Ovary (tissue), 9 donors: ENCODE measurements around the gene PLPP6. TPM values are rescaled to one million over a fixed set of nuclear protein-coding genes. Genes with fewer than 3 reads are reported as not detected.
"Not testable (repeated sequence)": the region's sequence is repeated elsewhere in the genome, so short reads cannot be mapped to it uniquely, and the experiment has no call there.

Experiments
- DNase-seq, 5 donors: peaks; one replicate each; pipeline ENCODE4 v3.0.0-alpha.2; 2019 to 2020
- H3K27ac ChIP-seq, 2 donors: fragments of 200-600 bp; one replicate each; pipeline versions ENCODE4 v1.5.1 to v1.8.0; 2019 to 2022
- H3K27me3 ChIP-seq: fragments of 200-600 bp; one replicate; pipeline ENCODE4 v1.8.0; 2022
- H3K36me3 ChIP-seq: fragments of 200-600 bp; sonication (generic); one replicate; pipeline ENCODE4 v1.5.1; 2019
- H3K4me1 ChIP-seq: one replicate; pipeline ENCODE4 v1.8.1; 2013; ENCODE audit warnings: mild to moderate bottlenecking, moderate library complexity; ENCODE audit not compliant: insufficient read depth
- H3K4me3 ChIP-seq: fragments of 200-600 bp; sonication (generic); one replicate; pipeline ENCODE4 v1.5.1; 2017
- H3K9me3 ChIP-seq, 2 donors: fragments of 200-600 bp in 1 of 2; sonication (generic) in 1 of 2; one replicate each; pipeline versions ENCODE4 v1.5.1 to v1.8.1; 2013 to 2019; ENCODE audit warnings: mild to moderate bottlenecking in 1 of 2, moderate library complexity in 1 of 2
- EP300 ChIP-seq: sonication (generic); formaldehyde crosslinking; IDR thresholded peaks from one replicate; pipeline ENCODE4 v1.6.1; 2017; ENCODE audit warnings: antibody characterized with exemption
- POLR2A ChIP-seq: fragments of 450-650 bp; IDR thresholded peaks from one replicate; pipeline ENCODE4 v1.6.1; 2017; ENCODE audit warnings: antibody characterized with exemption, mild to moderate bottlenecking, moderate library complexity
- WGBS, 3 donors: extraction: QIAGEN DNeasy Blood & Tissue Kit in 1 of 3; methylation state at CpG; one replicate each; pipeline versions ENCODE4 v1.1.5 to v1.1.7; 2013 to 2017; 5-methylcytosine and 5-hydroxymethylcytosine counted together
- intact Hi-C, 4 donors: fragments of 100-400 bp; cut with DNase I; formaldehyde crosslinking; loops; one replicate each; pipeline versions ENCODE4 v1.11.0 to v1.15.1; 2022 to 2023
- polyA plus RNA-seq, 2 donors: library from polyadenylated mRNA; stranded (reverse); fragments of 200-250 nt in 1 of 2; fragments of 350-450 nt in 1 of 2; fragmentation: Illumina TruSeq in 1 of 2; extraction: RNeasy Lipid Tissue Mini Kit (QIAGEN cat#74804) in 1 of 2; gene quantifications; one replicate each; pipeline ENCODE4 v1.2.3, GENCODE V29; 2013 to 2014
- total RNA-seq, 7 donors: library from RNA; depleted of rRNA in 2 of 7; stranded (reverse); fragments of >200 nt in 2 of 7; fragmentation: NEBNext Ultra II Directional in 3 of 7; extraction: Animal tissue kit (Norgen Biotek cat#: 25700) in 3 of 7; gene quantifications; one replicate each; pipeline versions ENCODE4 v1.1.0 to v1.2.4, GENCODE V29; 2016 to 2023
- TF ChIP-seq, protein P1 (sequence below), 3 donors: fragments of 450-650 bp in 2 of 3; fragments of 200-600 bp in 1 of 3; IDR thresholded peaks; one replicate each; pipeline versions ENCODE4 v1.5.1 to v1.8.0; 2016 to 2022; ENCODE audit warnings: antibody characterized with exemption in 3 of 3, mild to moderate bottlenecking in 1 of 3
- donor health status: DM: no; HTN: no; CAD: no; lungs with moderate emphysema.
- donor health status: DM: no; HTN: no; CAD: no.
- donor health status: Bipolar disorder and iron deficiency.
- donor health status: DM: yes; HTN: yes; CAD: no.
- donor health status: DM: no; HTN: no; CAD: no.
- donor health status: DM: yes; HTN: yes; CAD: no.

The PLPP6 gene
- total and polyA plus RNA-seq, 9 donors: 4.6 to 10.0 (median 5.3) TPM

DNA sequence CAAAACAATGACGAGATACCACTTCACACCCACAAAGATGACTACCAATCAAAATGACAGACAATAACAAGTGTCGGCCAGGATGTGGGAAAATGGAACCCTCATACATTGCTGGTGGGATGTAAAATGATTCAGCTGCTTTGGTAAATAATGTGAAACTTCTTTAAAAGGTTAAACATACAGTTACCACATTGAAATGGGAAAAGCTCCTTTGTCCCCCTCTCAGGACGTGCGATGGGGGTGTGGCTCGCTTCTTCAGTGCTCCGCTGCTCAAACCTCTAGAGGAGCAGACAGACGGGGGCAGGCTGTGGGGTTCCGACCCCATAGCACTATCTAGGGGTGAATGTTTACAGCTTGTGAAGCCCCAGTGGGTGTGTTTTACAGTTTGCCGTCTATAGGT, 8.0 kb upstream of the PLPP6 start:
- WGBS, 3 donors: 89 to 92% (median 90%) methylated on average over 9 of the region's 9 CpGs

DNA sequence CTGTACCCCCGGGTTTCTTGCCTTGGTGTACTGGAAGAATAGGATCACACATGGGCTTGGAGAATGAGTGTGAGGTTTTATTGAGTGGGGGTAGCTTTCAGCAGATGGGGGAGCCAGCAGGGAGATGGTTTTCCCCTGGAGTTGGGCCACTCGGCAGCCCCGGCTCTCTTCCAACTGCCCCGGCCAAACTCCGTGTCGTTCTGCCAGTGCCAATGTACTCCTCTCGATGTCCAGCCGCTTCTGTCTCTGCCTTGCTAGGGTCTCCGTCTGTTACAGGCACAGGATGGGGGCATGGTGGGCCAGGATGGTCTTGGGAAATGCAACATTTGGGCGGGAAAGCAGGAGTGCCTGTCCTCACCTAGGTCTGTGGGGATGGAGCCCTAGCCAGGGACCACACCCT, 7.6 kb upstream of the PLPP6 start:
- DNase-seq: no peak
- no peaks in the 10 kb centered on the region for H3K4me1 ChIP-seq
- H3K27me3 ChIP-seq: no peaks in the 10 kb centered on the region
- no peak overlapping the region for H3K4me3 ChIP-seq
- H3K36me3 ChIP-seq: no peaks in the 10 kb centered on the region
- H3K27ac ChIP-seq: no peak overlapping the region
- intact Hi-C loops: no loop called here
- WGBS, 3 donors: 81 to 95% (median 87%) methylated on average over 10 of the region's 10 CpGs
- H3K9me3 ChIP-seq: no peaks in the 10 kb centered on the region
- TF ChIP-seq, protein P1, sequence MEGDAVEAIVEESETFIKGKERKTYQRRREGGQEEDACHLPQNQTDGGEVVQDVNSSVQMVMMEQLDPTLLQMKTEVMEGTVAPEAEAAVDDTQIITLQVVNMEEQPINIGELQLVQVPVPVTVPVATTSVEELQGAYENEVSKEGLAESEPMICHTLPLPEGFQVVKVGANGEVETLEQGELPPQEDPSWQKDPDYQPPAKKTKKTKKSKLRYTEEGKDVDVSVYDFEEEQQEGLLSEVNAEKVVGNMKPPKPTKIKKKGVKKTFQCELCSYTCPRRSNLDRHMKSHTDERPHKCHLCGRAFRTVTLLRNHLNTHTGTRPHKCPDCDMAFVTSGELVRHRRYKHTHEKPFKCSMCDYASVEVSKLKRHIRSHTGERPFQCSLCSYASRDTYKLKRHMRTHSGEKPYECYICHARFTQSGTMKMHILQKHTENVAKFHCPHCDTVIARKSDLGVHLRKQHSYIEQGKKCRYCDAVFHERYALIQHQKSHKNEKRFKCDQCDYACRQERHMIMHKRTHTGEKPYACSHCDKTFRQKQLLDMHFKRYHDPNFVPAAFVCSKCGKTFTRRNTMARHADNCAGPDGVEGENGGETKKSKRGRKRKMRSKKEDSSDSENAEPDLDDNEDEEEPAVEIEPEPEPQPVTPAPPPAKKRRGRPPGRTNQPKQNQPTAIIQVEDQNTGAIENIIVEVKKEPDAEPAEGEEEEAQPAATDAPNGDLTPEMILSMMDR (IDR thresholded peaks at IDR 0.05): no peak
- no peak for TF ChIP-seq POLR2A
- no peak for TF ChIP-seq EP300

More for the DNA sequence above, 8.0 kb upstream of the PLPP6 start:
- no peak for DNase-seq
- Histone ChIP-seq H3K9me3 (no peaks in the 10 kb centered on the region), H3K4me1 (no peaks in the 10 kb centered on the region), H3K27ac (no peak overlapping the region), H3K27me3 (no peaks in the 10 kb centered on the region), H3K36me3 (no peaks in the 10 kb centered on the region), H3K4me3 (no peak overlapping the region)
- TF ChIP-seq POLR2A (no peak), EP300 (no peak)
- TF ChIP-seq, protein P1 (IDR thresholded peaks at IDR 0.05): no peak
- intact Hi-C loops: no loop called here

DNA sequence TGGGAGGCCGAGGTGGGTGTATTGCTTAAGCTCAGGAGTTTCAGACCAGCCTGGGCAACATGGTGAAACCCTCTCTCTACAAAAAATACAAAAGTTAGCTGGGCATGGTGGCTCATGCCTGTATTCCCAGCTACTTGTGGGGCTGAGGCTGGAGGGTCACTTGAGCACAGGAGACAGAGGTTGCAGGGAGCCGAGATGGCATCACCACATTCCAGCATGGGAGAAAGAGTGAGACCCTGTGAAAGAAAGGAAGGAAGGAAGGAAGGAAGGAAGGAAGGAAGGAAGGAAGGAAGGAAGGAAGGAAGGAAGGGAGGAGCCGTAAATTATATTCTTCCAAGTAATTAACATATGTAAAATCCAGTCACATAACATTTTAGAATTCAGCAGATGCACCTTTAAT, 5.9 kb upstream of the PLPP6 start:
- H3K4me1 ChIP-seq, DNase-seq, H3K36me3 ChIP-seq, H3K4me3 ChIP-seq, H3K27me3 ChIP-seq, H3K9me3 ChIP-seq, intact Hi-C loops, H3K27ac ChIP-seq: not testable (repeated sequence)
- WGBS, 3 donors: 92 to 99% (median 98%) methylated on average over 3 of the region's 3 CpGs

DNA sequence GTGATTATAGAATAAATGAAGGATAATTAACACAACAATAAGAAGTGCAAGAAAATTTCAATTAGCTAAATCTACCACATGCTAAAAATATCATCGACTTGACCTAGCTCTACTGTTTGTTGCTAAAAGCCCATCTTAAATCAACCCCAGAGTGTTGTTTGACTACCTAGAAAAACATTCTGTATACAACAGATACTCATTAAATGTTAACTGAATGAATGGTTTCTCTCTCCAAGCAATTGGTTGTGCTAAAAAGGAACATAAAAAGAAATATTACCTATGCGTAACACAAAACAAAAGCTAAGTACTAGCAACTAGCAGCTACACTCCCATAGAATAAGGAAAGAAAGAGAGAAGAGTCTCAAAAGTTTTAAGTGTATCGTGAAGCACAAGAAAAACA, 5.5 kb upstream of the PLPP6 start:
- no peak overlapping the region for H3K27ac ChIP-seq
- no peaks in the 10 kb centered on the region for H3K36me3 ChIP-seq
- no peaks in the 10 kb centered on the region for H3K9me3 ChIP-seq
- H3K4me3 ChIP-seq: no peak overlapping the region
- TF ChIP-seq, protein P1 (IDR thresholded peaks at IDR 0.05): no peak
- TF ChIP-seq EP300 (no peak), POLR2A (no peak)
- H3K4me1 ChIP-seq: no peaks in the 10 kb centered on the region
- intact Hi-C loops: no loop called here
- H3K27me3 ChIP-seq: no peaks in the 10 kb centered on the region
- WGBS, 3 donors: 75 to 89% (median 80%) methylated on average over 3 of the region's 3 CpGs
- DNase-seq: no peak

DNA sequence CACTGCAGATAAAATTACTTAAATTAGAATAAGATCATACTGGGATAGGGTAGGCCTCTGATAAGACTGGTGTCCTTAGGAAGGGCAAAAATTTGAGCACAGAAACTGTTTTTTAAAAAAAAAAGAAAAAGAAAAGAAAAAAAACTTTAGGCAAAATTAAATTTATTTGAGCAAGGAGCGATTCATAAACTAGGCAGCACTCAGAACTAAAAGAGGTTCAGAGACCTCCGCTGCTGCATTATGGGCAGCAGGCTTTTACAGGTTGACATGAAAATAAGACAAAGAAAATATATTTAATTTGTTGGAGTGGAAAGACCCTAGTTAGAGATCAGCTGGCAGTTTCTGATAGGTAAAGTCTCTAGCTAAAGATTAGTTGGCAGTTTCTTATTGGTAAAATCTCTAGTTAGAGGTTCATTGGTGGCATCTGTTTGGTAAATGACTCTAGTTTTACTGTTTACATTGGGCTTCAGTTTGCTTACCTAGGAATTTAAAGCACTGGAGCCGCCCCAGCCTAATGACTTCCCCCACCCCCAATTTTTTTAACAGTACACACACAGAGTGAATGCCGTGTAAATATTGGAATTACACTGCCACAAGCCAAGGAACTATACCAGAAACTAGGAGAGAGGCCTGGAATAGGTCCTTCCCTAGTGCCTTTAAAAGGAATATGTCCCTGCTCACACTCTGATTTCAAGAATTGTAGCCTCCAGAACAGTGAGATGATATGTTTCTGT, 4.5 kb upstream of the PLPP6 start:
- Histone ChIP-seq H3K4me3 (no peak overlapping the region), H3K4me1 (no peaks in the 10 kb centered on the region), H3K9me3 (no peaks in the 10 kb centered on the region), H3K36me3 (no peaks in the 10 kb centered on the region), H3K27me3 (no peaks in the 10 kb centered on the region), H3K27ac (no peak overlapping the region)
- intact Hi-C loops: no loop called here
- no peak for DNase-seq
- 91 to 94% (median 92%) methylated on average over 4 of the region's 4 CpGs for WGBS, 3 donors
- TF ChIP-seq POLR2A: no peak
- TF ChIP-seq, protein P1 (IDR thresholded peaks at IDR 0.05): no peak
- no peak for TF ChIP-seq EP300

DNA sequence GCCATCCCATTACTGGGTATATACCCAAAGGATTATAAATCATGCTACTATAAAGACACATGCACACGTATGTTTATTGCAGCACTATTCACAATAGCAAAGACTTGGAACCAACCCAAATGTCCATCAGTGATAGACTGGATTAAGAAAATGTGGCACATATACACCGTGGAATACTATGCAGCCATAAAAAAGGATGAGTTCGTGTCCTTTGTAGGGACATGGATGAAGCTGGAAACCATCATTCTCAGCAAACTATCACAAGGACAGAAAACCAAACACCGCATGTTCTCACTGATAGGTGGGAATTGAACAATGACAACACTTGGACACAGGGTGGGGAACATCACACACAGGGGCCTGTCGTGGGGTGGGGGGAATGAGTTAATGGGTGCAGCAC, 1.4 kb upstream of the PLPP6 start:
- not testable (repeated sequence) for DNase-seq, H3K27ac ChIP-seq, H3K9me3 ChIP-seq, H3K27me3 ChIP-seq, H3K36me3 ChIP-seq, H3K4me1 ChIP-seq, H3K4me3 ChIP-seq
- WGBS, 3 donors: 89 to 92% (median 91%) methylated on average over 4 to 5 of the region's 5 CpGs
- intact Hi-C loops: loop anchor here (10.0 kb wide), 3 partner anchors 84 to 964 kb away; partner anchors contain the start of genes AK3 (in 2 of the 4) and RIC1 (in 1 of the 4)
